K562 (cell line): ENCODE measurements around the gene ZNF77. TPM values are rescaled to one million over a fixed set of nuclear protein-coding genes. Genes with fewer than 3 reads are reported as not detected.

Source experiments
- CREBBP ChIP-seq: IDR thresholded peaks from one replicate; pipeline ENCODE4 v1.6.1; 2012; ENCODE audit warnings: low read depth, mild to moderate bottlenecking, control low read depth, inconsistent platforms, low read length
- DACH1 ChIP-seq: fragments of 450-650 bp; IDR thresholded peaks from 2 replicates; pipeline ENCODE4 v1.6.1; 2018; ENCODE audit not compliant: partially characterized antibody
- DNMT1 ChIP-seq: fragments of 450-650 bp; IDR thresholded peaks from 2 replicates; pipeline ENCODE4 v1.6.1; 2016; ENCODE audit warnings: antibody characterized with exemption, mild to moderate bottlenecking
- E2F3 ChIP-seq: fragments of 250-450 bp; sonication (Bioruptor Pico); IDR thresholded peaks from 2 replicates; pipeline ENCODE4 v1.4.0; 2020; ENCODE audit warnings: mild to moderate bottlenecking
- EGR1 ChIP-seq: fragments of 450-650 bp; conservative IDR thresholded peaks from 2 replicates; pipeline ENCODE4 v1.6.1; 2017; ENCODE audit warnings: mild to moderate bottlenecking
- ETV5 ChIP-seq: sonication (generic); formaldehyde crosslinking; IDR thresholded peaks from 2 replicates; pipeline ENCODE4 v1.4.0; 2020; ENCODE audit warnings: low read depth, mild to moderate bottlenecking, missing genetic modification reagents
- EWSR1 ChIP-seq: fragments of 450-650 bp; IDR thresholded peaks from 2 replicates; pipeline ENCODE4 v1.6.1; 2018; ENCODE audit warnings: borderline replicate concordance, mild to moderate bottlenecking, low read depth, moderate library complexity; ENCODE audit not compliant: partially characterized antibody
- HLTF ChIP-seq: fragments of 450-650 bp; IDR thresholded peaks from 2 replicates; pipeline ENCODE4 v1.6.1; 2016
- HMG20A ChIP-seq: fragments of 450-650 bp; formaldehyde crosslinking; conservative IDR thresholded peaks from 2 replicates; pipeline ENCODE4 v1.4.0; 2020; ENCODE audit warnings: mild to moderate bottlenecking, mixed read lengths
- HNRNPH1 ChIP-seq: fragments of 200-400 bp; formaldehyde crosslinking; optimal IDR thresholded peaks from 2 replicates; pipeline ENCODE3; 2017; ENCODE audit warnings: low read depth, mild to moderate bottlenecking, low read length, moderate library complexity
- HNRNPUL1 ChIP-seq: fragments of 200-400 bp; formaldehyde crosslinking; IDR thresholded peaks from 2 replicates; pipeline ENCODE4 v1.6.1; 2017; ENCODE audit warnings: low read length
- KDM5B ChIP-seq: fragments of 200-600 bp; sonication (generic); IDR thresholded peaks from 2 replicates; pipeline ENCODE4 v1.6.1; 2012; ENCODE audit warnings: low read depth, mild to moderate bottlenecking, moderate library complexity, low read length, control low read depth, inconsistent platforms; ENCODE audit not compliant: insufficient replicate concordance
- MTA3 ChIP-seq: fragments of 450-650 bp; formaldehyde crosslinking; IDR thresholded peaks from 2 replicates; pipeline ENCODE4 v1.6.1; 2017; ENCODE audit warnings: mild to moderate bottlenecking, borderline replicate concordance
- NFXL1 ChIP-seq: fragments of 450-650 bp; formaldehyde crosslinking; IDR thresholded peaks from 2 replicates; pipeline ENCODE4 v1.4.0; 2021; ENCODE audit warnings: mild to moderate bottlenecking
- NRF1 ChIP-seq, 2 experiments: fragments of 450-650 bp; IDR thresholded peaks in 1 of 2; conservative IDR thresholded peaks in 1 of 2; 2 replicates each; pipeline ENCODE4 v1.6.1; 2014; ENCODE audit warnings: mild to moderate bottlenecking in 2 of 2
- PHF20 ChIP-seq: fragments of 450-650 bp; IDR thresholded peaks from 2 replicates; pipeline ENCODE4 v1.6.1; 2018; ENCODE audit not compliant: partially characterized antibody
- SRSF9 ChIP-seq: fragments of 200-400 bp; formaldehyde crosslinking; IDR thresholded peaks from 2 replicates; pipeline ENCODE4 v1.6.1; 2017; ENCODE audit warnings: low read depth, low read length, borderline replicate concordance
- TGIF2 ChIP-seq: sonication (generic); formaldehyde crosslinking; IDR thresholded peaks from 2 replicates; pipeline ENCODE4 v1.8.1; 2022; ENCODE audit warnings: mild to moderate bottlenecking, missing genetic modification reagents, moderate library complexity
- TOE1 ChIP-seq, 2 experiments: fragments of 450-650 bp in 1 of 2; sonication (generic) in 1 of 2; formaldehyde crosslinking in 1 of 2; IDR thresholded peaks; 2 replicates each; pipeline versions ENCODE4 v1.7.1 to v1.8.0; 2016 to 2022; ENCODE audit warnings: borderline replicate concordance in 2 of 2, mild to moderate bottlenecking in 2 of 2, antibody characterized with exemption in 1 of 2, inconsistent platforms in 1 of 2, low read depth in 1 of 2, missing genetic modification reagents in 1 of 2, moderate library complexity in 1 of 2
- YBX1 ChIP-seq: fragments of 450-650 bp; IDR thresholded peaks from 2 replicates; pipeline ENCODE4 v1.7.1; 2016; ENCODE audit warnings: mild to moderate bottlenecking
- ZBTB7A ChIP-seq: IDR thresholded peaks from 2 replicates; pipeline ENCODE4 v1.6.1; 2011; ENCODE audit warnings: low read depth, mild to moderate bottlenecking, low read length, moderate library complexity, borderline replicate concordance; ENCODE audit not compliant: control insufficient read depth
- ZKSCAN1 ChIP-seq: fragments of 150-350 bp; IDR thresholded peaks from 2 replicates; pipeline ENCODE4 v1.6.1; 2016; ENCODE audit warnings: low read depth, low read length
- ZNF589 ChIP-seq: fragments of 200-800 bp; sonication (Bioruptor generic); IDR thresholded peaks from 2 replicates; pipeline ENCODE4 v1.6.1; 2016; ENCODE audit warnings: low read depth, missing genetic modification characterization, missing compliant biosample characterization
- polyA plus RNA-seq, 8 experiments: library from polyadenylated mRNA; depleted of rRNA in 4 of 8; stranded (reverse) in 5 of 8; unstranded in 3 of 8; fragments of >200 nt; fragmentation: Nextera tagmentation in 2 of 8; fragmentation: Illumina TruSeq in 1 of 8; extraction: Ambion mirVana in 2 of 8; extraction: Trizol in 1 of 8; gene quantifications; 2 replicates each; pipeline versions ENCODE4 v1.2.1 to v1.2.3, GENCODE V29; 2011 to 2014; ENCODE audit warnings: inconsistent platforms in 1 of 8, missing spikeins in 1 of 8
- total RNA-seq, 7 experiments: library from RNA; depleted of rRNA in 6 of 7; stranded (reverse); fragments of >200 nt in 6 of 7; fragmentation: Illumina TruSeq in 2 of 7; extraction: Trizol in 2 of 7; gene quantifications; 2 replicates each; pipeline versions ENCODE4 v1.2.1 to v1.2.3, GENCODE V29; 2011 to 2021; ENCODE audit warnings: low replicate concordance in 1 of 7
- TF ChIP-seq, protein P1 (sequence below): fragments of 250-450 bp; sonication (Bioruptor Pico); IDR thresholded peaks from 2 replicates; pipeline ENCODE4 v1.8.0; 2022; ENCODE audit warnings: moderate library complexity, mild to moderate bottlenecking, inconsistent platforms
- TF ChIP-seq, protein P2 (sequence below): IDR thresholded peaks from 3 replicates; pipeline ENCODE4 v1.6.1; 2011; ENCODE audit warnings: borderline replicate concordance, mild to moderate bottlenecking; ENCODE audit not compliant: insufficient read length, insufficient read depth

Gene ZNF77
- total and polyA plus RNA-seq, 9 of the 15 experiments (the other 6 are each of a cell fraction or from before 2014, with no cell fraction given): 4.3 to 14.5 (median 7.7) TPM

DNA sequence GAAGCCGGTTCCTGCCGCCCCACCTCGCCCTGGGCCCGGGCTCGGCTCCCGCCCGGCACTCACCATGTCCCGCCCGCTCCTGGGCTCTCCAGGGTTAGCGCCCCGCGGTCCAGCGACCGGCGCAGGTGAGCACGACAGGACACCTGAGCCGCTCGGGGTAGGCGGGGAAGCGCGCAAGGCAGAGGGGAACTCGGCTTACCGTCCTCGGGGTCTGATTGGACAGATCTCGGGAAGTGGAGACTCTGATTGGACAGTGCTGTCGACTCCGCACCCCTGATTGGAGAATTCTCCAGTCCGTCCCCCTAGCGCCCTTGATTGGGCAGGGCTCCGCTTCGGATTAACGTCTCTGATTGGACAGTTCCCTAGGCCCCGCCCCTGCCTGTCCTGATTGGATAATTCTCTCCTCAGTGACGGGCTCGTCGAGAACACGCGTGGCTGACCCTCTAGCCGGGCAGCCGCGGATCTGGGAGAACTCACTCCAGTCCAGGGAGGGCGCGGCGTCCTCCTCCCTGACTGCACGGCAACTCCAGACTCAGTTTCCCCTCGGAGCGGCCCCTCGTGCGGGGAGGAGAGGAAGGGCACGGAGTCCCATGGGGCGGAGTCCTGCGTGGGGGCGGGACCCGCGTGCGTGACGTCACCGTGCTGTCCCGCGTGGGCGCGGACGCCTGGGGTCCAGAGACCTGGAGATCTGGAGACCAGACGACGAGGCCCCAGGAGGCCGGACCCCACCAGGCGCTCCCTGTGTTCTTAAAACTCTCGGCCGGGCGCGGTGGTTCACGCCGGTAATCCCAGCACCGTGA is at the start of gene ZNF77 (continued):
- no peak for TF ChIP-seq CREBBP
- no peak for TF ChIP-seq PHF20
- TF ChIP-seq TGIF2 (CRISPR knock-in tag): 0 out of 2 replicates have a peak, but pooled peaks have one; percentile 40
- TF ChIP-seq ZKSCAN1: no peak
- TF ChIP-seq HNRNPH1: no peak
- peak; percentile 53; the same call in 1 of the 2 replicates for TF ChIP-seq TOE1 (IDR thresholded peaks at IDR 0.05; ENCODE audit: borderline replicate concordance)
- 0 out of 2 replicates have a peak, but pooled peaks have one; percentile 47 for TF ChIP-seq TOE1 (CRISPR knock-in tag; IDR thresholded peaks at IDR 0.05; ENCODE audit: borderline replicate concordance, low read depth)
- no peak for TF ChIP-seq DACH1
- TF ChIP-seq ETV5 (CRISPR knock-in tag): peak; percentile 48
- TF ChIP-seq EGR1: peak; percentile 91
- TF ChIP-seq KDM5B: peak; percentile 56
- no peak for TF ChIP-seq NFXL1 (CRISPR knock-in tag)
- TF ChIP-seq YBX1: no peak
- peak; percentile 97 for TF ChIP-seq MTA3
- no peak for TF ChIP-seq HMG20A (CRISPR knock-in tag)
- TF ChIP-seq HNRNPUL1: no peak
- TF ChIP-seq E2F3 (CRISPR knock-in tag): peak; percentile 76; the same call in 1 of the 2 replicates
- TF ChIP-seq, protein P1, sequence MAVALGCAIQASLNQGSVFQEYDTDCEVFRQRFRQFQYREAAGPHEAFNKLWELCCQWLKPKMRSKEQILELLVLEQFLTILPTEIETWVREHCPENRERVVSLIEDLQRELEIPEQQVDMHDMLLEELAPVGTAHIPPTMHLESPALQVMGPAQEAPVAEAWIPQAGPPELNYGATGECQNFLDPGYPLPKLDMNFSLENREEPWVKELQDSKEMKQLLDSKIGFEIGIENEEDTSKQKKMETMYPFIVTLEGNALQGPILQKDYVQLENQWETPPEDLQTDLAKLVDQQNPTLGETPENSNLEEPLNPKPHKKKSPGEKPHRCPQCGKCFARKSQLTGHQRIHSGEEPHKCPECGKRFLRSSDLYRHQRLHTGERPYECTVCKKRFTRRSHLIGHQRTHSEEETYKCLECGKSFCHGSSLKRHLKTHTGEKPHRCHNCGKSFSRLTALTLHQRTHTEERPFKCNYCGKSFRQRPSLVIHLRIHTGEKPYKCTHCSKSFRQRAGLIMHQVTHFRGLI: 0 out of 2 replicates have a peak, but pooled peaks have one; percentile 7
- no peak for TF ChIP-seq EWSR1
- TF ChIP-seq SRSF9: no peak
- peak; percentile 85 for TF ChIP-seq ZNF589
- TF ChIP-seq HLTF: peak; percentile 45; the same call in 1 of the 2 replicates
- TF ChIP-seq, protein P2, sequence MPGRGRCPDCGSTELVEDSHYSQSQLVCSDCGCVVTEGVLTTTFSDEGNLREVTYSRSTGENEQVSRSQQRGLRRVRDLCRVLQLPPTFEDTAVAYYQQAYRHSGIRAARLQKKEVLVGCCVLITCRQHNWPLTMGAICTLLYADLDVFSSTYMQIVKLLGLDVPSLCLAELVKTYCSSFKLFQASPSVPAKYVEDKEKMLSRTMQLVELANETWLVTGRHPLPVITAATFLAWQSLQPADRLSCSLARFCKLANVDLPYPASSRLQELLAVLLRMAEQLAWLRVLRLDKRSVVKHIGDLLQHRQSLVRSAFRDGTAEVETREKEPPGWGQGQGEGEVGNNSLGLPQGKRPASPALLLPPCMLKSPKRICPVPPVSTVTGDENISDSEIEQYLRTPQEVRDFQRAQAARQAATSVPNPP: no peak
- TF ChIP-seq ZBTB7A: peak; percentile 57; the same call in 1 of the 2 replicates
- TF ChIP-seq NRF1 (conservative IDR thresholded peaks at IDR 0.05 in 1 of 2, IDR thresholded peaks at IDR 0.05 in 1 of 2): peak; percentile 83 to 85
- TF ChIP-seq DNMT1: no peak
